KOPT-K1 (cell line): Measurements from ENCODE around the gene LRP2.
"Not testable (repeated sequence)": the region's sequence is repeated elsewhere in the genome, so short reads cannot be mapped to it uniquely, and the experiment has no call there.

Experiments used
- H3K27ac ChIP-seq: fragments of 200-600 bp; sonication (generic); 2 replicates; pipeline ENCODE4 v1.5.1; 2016; ENCODE audit warnings: antibody characterized with exemption, mild to moderate bottlenecking, low read depth, low read length; ENCODE audit not compliant: poor library complexity, severe bottlenecking
- H3K36me3 ChIP-seq: fragments of 200-600 bp; sonication (generic); 2 replicates; pipeline ENCODE4 v1.5.1; 2017; ENCODE audit warnings: antibody characterized with exemption, mild to moderate bottlenecking, low read length, moderate library complexity; ENCODE audit not compliant: insufficient read depth
- H3K9me3 ChIP-seq: fragments of 200-600 bp; sonication (generic); 2 replicates; pipeline ENCODE4 v1.5.1; 2017; ENCODE audit warnings: antibody characterized with exemption, low read length, mild to moderate bottlenecking; ENCODE audit not compliant: insufficient read depth, poor library complexity, severe bottlenecking

LRP2 gene

DNA sequence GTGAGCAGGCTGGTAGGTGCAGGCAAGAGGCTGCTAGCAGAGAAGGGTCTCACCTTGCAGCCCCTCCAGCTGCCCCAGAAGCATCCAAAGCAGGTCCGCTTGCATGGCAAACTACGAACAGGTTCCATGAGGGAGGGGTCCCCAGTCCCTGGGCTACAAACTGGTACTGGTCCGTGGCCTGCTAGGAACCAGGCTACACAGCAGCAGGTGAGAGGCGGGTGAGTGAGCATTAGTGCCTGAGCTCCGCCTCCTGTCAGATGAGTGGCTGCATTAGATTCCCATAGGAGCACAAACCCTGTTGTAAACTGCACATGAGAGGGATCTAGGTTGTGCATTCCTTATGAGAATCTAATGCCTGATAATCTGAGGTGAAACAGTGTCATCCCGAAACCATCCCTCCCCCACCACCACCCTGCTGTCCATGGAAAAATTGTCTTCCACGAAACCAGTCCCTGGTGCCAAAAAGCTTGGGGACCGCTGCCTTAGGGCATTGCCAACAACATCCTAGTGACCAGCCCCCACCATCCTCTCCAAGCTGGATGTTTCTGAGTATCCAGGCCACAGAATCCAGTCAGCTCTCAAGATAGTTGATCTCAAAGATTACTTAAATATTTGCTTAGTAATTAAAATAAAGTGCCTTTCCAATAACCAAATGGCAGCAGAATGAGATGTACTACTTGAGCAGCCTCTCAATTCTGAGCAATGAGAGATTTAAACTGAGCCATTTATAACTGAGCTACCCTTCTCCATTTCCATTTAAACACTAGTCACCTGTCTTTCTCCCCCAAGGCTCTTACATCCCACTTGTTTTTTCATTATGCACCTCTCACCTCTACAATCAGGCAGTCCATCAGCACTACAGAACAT, 32.4 kb downstream of the LRP2 start:
- H3K36me3 ChIP-seq: no peaks in the 10 kb centered on the region
- H3K9me3 ChIP-seq: no peaks in the 10 kb centered on the region
- H3K27ac ChIP-seq: no peak overlapping the region

DNA sequence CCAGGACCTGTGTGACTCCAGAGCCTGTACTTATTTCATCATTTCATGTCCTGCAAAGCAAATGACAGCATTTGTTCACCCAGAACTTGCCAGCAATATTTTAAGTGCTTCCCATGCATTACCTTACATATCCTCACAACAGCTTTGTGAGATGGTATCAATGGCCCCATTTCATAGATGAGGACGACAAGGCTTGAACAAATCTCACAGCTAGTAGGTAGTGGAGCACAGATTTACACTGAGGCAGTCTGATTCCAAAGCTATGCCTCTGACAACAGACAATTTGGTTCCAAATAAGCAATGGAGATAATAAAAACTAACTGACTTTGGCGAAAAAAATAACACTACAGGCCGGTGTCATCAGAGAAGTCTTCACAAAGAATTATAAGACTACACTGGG, 33.5 kb downstream of the LRP2 start:
- Histone ChIP-seq H3K27ac (no peak overlapping the region), H3K36me3 (no peaks in the 10 kb centered on the region), H3K9me3 (no peaks in the 10 kb centered on the region)

DNA sequence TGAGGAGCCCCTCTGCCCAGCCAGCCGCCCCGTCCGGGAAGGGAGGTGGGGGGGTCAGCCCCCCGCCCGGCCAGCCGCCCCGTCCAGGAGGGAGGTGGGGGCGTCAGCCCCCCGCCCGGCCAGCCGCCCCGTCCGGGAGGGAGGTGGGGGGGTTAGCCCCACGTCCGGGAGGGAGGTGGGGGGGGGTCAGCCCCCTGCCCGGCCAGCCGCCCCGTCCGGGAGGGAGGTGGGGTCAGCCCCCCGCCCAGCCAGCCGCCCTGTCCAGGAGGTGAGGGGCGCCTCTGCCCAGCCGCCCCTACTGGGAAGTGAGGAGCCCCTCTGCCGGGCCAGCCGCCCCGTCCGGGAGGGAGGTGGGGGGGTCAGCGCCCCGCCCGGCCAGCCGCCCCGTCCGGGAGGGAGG, 34.5 kb downstream of the LRP2 start:
- H3K9me3 ChIP-seq, H3K27ac ChIP-seq, H3K36me3 ChIP-seq: not testable (repeated sequence)

DNA sequence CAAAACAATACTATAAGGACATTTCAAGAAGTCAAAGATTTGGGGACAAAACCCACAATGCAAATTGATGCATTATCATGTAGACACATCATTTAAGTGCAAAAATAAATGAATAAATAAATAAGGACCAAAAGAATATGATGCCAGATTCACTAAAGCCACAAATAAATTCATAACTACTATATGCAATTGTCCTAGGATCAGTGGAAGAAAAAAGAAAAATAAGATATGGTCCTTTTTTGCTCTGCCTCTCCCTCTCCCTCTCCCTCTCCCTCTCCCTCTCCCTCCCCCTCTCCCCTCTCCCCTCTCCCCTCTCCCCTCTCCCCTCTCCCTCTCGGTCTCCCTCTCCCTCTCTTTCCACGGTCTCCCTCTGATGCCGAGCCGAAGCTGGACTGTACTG, 36.4 kb downstream of the LRP2 start:
- H3K9me3 ChIP-seq, H3K36me3 ChIP-seq, H3K27ac ChIP-seq: not testable (repeated sequence)

DNA sequence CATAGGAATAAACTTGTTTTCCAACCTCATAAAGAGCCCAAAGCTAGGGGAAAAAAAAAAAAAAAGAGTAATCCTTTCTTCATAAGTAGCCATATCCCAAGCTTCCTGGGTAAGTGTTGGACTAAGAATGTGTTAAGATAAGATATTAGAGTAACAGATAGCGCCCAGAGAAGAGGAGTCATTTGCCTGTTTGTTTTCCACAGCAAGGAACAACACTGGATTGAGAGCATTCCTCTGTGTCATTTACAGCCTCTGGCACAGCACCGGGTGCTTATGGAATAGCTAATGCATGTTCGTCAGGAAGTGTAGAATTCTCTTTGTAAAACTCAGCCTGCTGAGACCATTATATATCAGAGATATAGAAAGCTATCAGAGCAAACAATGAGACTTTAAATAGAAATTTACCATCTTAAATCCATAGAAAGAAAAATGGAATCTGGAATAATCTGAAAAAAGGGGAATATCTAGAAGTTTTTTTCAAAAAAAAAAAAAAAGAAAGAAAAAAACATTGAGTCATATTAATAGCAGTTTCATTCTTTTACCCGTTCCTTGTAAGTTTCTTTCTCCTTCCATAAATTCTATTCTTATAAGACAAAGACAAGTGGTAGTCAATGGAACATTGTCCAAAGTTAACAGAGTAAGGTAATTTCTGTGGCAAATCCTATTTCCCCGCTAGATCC, 37.6 kb downstream of the LRP2 start:
- H3K9me3 ChIP-seq: no peaks in the 10 kb centered on the region
- no peaks in the 10 kb centered on the region for H3K36me3 ChIP-seq
- H3K27ac ChIP-seq: no peak overlapping the region

DNA sequence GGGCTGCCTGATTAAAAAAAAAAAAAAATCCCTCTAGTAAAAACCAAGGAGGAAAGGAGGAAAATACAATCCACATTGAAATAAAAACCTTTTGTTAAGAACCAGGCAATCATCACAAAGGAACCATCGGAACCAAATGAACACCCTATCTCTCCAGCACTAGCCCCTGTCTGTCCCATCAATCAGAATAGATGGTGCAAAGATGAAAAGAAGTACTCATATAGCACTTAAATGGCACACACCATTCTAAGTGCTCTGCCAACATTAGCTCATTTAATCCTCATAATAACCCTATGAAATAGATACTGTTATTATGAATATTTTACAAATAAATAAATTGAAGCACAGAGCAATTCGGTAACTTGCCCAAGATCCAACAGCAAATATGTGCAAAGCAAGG, 38.5 kb downstream of the LRP2 start:
- H3K36me3 ChIP-seq: no peaks in the 10 kb centered on the region
- no peaks in the 10 kb centered on the region for H3K9me3 ChIP-seq
- H3K27ac ChIP-seq: no peak overlapping the region

DNA sequence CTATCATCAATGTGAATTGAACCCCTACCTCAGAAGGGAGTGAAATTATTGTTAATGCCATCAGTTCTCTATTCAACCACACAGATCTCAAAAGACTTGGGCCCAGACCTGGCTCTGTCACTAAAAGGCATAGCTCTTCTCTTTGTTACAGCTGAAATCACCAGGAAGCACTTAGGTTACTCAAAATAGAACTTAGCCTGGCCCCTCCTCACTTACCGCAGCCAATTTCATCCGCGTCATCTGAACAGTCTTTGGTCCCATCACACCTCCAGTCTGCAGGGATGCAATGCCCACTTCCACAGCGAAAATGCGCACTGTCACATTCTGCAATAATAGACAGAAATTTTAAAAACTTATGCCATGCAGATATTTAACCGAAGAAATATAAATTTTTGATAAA, 41.8 kb downstream of the LRP2 start:
- Histone ChIP-seq H3K27ac (no peak overlapping the region), H3K36me3 (no peaks in the 10 kb centered on the region), H3K9me3 (no peaks in the 10 kb centered on the region)

DNA sequence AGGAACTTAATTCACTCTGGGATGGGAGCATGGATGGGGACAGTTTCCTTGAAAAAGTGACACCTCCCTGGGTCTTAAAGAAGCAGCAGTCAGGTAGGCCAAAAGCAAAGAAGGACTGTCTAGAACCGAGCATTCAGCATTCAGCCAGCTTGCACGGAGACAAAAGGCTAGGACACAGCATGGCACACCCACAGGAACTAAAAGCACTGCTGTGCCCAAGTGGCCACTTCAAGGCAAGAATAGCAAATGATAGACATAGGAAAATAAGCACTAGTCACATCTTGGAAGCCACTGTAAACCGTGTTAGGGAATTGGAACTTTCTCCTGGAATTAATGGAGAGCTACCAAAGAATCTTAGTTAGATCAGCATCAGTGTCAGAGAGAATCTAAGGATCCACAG, 47.0 kb downstream of the LRP2 start:
- H3K36me3 ChIP-seq: no peaks in the 10 kb centered on the region
- H3K27ac ChIP-seq: no peak overlapping the region
- no peaks in the 10 kb centered on the region for H3K9me3 ChIP-seq

DNA sequence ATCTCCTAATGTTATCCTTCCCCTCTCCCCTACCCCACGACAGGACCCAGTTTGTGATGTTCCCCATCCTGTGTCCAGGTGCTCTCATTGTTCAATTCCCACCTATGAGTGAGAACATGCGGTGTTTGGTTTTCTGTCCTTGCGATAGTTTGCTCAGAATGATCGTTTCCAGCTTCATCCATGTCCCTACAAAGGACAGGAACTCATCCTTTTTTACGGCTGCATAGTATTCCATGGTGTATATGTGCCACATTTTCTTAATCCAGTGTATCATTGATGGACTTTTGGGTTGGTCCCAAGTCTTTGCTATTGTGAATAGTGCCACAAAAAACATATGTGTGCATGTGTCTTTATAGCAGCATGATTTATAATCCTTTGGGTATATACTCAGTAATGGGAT, 54.0 kb downstream of the LRP2 start:
- H3K9me3 ChIP-seq, H3K36me3 ChIP-seq, H3K27ac ChIP-seq: not testable (repeated sequence)

DNA sequence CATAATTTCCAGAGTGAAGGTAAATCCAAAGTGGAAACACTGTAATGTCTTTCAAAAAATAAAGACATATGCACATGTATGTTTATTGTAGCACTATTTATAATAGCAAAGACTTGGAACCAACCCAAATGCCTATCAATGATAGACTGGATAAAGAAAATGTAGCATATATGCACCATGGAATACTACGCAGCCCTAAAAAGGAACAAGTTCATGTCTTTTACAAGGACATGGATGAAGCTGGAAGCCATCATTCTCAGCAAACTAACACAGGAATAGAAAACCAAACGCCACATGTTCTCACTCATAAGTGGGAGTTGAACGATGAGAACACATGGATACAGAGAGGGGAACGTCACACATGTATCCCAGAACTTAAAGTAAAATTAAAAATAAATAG, 57.6 kb downstream of the LRP2 start:
- not testable (repeated sequence) for H3K36me3 ChIP-seq, H3K9me3 ChIP-seq, H3K27ac ChIP-seq

DNA sequence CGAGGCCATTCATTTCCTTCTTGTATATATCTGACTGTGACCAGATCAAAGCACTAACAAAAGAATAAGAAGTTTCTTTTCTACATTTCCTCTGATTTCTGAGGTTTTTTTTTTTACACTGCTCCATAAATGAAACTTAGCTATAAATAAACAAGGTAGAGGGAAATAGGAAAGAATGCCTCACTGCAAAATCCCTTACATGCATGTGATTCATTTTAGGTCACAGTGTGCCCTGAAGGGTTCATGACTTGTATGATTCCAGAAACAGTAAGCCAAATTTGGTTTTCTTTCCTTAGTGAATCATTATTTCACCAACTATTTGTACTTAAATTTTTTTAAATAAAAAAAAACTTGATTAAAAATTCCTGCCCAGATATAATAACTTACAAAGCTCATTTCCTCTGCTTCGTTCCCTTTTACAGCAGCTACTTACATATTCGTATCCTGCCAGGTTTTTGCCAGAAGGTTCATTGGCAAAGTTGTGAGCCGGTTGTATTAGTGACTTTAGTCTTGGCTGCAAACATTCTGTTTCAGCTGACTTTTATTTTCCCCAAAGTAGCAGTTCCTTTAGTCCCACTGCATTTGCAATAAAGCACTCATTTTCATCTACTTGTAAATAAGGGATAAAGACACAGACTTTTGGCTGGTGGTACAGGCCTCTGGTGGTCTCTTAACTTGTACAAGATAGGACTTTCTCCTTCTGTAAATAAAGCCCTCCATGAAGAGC, 58.6 kb downstream of the LRP2 start:
- Histone ChIP-seq H3K36me3 (no peaks in the 10 kb centered on the region), H3K27ac (no peak overlapping the region), H3K9me3 (no peaks in the 10 kb centered on the region)

DNA sequence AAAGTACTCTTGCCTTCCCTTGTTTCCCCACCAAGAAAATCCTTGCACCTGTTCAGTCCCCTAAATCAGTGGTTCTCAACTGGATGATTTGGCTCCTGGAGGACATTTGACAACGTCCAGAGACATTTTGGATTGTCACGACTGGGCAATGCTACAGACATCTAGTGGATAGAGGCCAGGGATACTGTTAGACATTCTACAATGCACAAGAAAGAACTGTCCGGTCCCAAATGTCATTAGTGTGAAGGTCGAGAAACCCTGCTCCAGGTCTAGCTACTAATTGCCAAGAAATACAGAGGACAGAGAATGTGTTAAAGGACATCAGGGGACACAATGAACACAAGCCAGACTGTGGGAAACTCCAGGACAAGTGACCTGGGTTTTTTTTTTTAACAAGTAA, 60.0 kb downstream of the LRP2 start:
- H3K9me3 ChIP-seq: no peaks in the 10 kb centered on the region
- H3K36me3 ChIP-seq: no peaks in the 10 kb centered on the region
- H3K27ac ChIP-seq: no peak overlapping the region

DNA sequence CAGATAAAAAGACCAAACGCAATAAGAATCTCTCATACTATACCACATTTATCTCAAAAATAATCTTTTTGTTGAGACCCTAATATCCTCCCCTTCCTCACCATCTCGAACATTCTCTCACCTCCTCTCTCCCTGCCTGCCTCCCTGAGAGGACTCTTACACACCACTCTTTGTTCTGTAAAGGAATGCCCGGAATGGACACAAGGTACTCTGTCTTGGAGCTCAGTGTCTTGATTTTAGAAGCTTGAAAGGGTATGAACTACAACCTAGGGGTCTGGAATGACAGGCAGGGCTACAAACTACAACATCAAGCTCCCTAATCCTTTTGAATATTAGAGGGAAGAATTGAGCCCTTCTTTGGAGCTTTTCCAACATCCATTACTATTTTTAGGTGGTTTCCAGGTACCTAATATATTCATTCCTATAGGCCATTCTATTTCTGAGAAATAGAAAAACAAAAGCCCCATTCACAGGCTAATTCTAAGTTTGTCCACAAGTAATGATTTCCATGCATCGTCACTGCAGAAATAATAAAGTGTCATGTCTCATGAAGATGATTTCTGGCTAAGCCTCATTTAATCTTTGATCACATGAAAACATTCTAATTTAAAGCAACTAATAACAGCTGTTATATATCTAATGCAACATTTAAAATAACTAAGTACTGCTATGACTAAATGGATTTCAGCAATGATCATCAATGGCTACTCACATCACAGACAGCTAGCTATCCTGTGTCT, 60.6 kb downstream of the LRP2 start:
- no peaks in the 10 kb centered on the region for H3K9me3 ChIP-seq
- no peak overlapping the region for H3K27ac ChIP-seq
- no peaks in the 10 kb centered on the region for H3K36me3 ChIP-seq

DNA sequence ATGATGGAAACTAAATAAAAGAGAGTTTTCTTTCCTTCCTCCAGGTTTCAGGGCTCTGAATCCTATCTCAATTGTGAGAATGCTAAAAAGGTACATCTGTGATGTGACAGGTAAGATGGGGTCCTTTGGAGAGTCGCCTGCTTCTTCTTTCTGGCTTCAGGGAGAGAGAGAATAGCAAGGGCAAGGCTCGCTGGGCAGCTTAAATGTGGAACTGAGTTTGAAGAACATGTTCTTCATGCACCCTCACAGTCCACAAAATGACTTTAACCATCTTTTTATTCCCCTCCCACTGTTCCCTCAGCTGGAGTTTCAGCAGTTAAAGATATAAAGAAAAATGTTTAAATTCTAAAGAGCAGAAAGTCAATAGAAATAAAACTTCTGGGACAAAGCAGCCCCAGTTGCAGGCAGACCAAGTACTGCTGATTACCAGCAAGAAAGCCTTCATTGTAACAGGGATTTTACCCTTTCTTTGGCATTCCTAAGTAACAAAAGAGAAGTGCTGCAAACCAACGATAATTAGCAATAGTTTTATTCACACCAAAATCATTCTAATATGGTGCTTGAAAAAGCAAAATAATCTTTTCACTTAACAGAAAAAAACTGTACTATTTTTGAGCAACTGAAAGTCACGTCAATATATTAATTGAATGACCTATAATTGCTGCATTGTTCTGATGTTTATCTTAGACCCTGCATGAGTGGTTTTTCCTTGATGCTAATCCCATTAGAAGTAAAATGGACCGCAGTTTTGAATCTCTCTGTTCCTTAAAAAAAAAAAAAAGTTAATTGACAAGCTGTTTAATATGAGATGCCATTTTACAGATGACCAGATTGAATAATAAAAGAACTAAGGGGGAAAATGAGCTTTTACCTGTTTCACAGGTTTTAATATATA, 61.5 kb downstream of the LRP2 start:
- Histone ChIP-seq H3K36me3 (no peaks in the 10 kb centered on the region), H3K9me3 (no peaks in the 10 kb centered on the region), H3K27ac (no peak overlapping the region)
